ENCODE data around the gene MVB12B.
A peak's percentile ranks its signal among the peaks of the same experiment; 100 is the strongest.

MVB12B gene

DNA sequence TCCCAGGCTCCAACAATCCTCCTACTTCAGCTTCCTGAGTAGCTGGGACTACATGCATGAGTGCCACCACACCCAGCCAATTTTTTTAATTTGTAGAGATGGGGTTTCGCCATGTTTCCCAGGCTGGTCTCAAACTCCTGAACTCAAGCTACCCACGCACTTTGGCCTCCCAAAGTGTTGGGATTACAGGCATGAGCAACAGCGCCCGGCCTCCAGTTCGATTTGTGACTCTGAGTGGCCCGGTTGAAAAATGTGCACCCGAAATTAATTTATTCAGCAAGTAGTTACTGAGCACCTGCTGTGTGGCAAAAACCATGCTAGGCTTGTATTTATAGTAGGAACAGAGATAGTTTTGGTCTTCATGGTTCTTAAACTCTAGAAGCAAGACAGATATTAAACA, 58.3 kb downstream of the MVB12B start:
- DNase-seq (ENCODE audit: low read depth): no peak
- no peak for TF ChIP-seq CTCF (conservative IDR thresholded peaks at IDR 0.05; ENCODE audit: control insufficient read depth, insufficient read depth, low read depth, low read length)
- no peak overlapping the region for H3K4me3 ChIP-seq (ENCODE audit: control insufficient read depth, low read depth, low read length)

DNA sequence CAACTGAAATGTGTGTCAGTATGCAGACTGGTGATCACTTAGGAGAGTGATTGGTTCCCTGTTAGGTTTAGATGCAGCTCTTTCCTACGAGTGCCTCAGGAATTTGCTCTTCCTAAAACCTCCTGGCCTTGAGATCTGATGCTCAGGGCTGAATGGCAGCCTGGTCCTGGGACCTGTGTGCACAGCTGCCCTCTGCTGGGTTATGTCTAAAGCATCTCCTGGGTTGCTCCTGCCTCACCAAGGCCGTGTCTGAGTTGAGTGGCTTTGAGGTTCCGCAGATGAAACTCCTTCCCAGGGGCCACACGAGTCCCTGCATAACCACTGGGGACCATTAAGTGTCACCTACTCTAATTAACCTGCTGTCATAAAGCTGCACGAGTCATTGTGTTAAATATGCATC, 59.5 kb downstream of the MVB12B start:
- peak; percentile 21 for TF ChIP-seq CTCF (conservative IDR thresholded peaks at IDR 0.05; ENCODE audit: control insufficient read depth, insufficient read depth, low read depth, low read length)
- H3K4me3 ChIP-seq (ENCODE audit: control insufficient read depth, low read depth, low read length): no peak overlapping the region
- no peak for DNase-seq (ENCODE audit: low read depth)

GRCh38 chr9:126386776-126387175, 60.1 kb downstream of the MVB12B start:
- no peak overlapping the region for H3K4me3 ChIP-seq (ENCODE audit: control insufficient read depth, low read depth, low read length)
- TF ChIP-seq CTCF (conservative IDR thresholded peaks at IDR 0.05; ENCODE audit: control insufficient read depth, insufficient read depth, low read depth, low read length): no peak
- DNase-seq (ENCODE audit: low read depth): no peak

DNA sequence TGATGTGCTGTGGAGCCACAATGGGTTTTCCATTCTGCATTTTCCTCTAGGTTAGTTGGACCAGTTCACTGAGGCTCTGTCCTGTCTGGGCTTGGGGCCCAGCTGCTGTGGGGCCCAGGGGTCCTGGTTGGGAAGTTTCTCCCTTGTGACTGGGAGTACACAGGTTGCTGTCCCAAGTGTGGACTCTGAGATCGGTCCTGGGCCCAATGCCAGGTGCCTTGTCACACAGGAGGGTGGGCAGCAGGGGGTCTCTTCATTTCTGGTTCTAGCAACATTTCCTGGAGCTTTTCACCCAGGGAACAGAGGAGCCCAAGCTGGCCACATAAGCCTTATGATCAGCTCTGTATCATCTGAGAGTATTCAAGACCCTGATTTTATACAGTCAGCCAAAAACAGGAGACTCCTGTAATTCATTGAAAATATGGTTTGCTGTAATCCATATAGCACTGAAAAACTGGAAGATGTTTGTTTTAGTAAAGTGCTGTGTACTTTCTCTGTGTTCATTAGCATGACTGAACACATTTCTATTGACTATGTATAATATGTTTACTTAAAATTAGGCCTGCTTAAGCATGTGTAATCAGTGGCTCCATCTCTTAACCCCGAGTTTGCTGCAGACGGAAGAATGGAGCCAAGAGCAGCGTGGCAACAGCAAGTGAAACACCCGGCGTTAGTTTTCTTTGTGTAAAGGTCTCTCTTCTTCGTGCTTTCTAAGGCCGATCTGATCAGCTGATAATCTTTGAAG, 62.5 kb downstream of the MVB12B start:
- no peak for DNase-seq (ENCODE audit: low read depth)
- no peak overlapping the region for H3K4me3 ChIP-seq (ENCODE audit: control insufficient read depth, low read depth, low read length)
- no peak for TF ChIP-seq CTCF (conservative IDR thresholded peaks at IDR 0.05; ENCODE audit: control insufficient read depth, insufficient read depth, low read depth, low read length)

DNA sequence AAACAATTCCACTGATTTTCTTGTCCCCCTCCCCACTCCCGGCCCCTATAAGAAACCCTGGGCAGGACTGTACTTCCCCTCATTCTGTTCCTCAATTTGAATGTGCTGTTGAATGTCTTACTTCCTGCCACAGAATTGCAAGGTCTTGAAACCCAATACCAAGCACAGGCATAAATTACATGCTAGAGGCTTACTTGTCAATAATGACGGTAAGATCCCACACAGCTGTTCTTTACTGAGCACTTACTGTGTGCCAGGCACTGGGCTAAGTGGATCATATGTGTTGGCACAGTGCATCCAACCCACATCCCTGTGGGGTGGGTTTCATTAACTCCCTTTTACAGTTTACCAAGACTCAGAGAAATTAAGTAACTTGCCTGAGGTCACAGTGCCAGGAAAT, 63.4 kb downstream of the MVB12B start:
- no peak for DNase-seq (ENCODE audit: low read depth)
- no peak overlapping the region for H3K4me3 ChIP-seq (ENCODE audit: control insufficient read depth, low read depth, low read length)
- no peak for TF ChIP-seq CTCF (conservative IDR thresholded peaks at IDR 0.05; ENCODE audit: control insufficient read depth, insufficient read depth, low read depth, low read length)

DNA sequence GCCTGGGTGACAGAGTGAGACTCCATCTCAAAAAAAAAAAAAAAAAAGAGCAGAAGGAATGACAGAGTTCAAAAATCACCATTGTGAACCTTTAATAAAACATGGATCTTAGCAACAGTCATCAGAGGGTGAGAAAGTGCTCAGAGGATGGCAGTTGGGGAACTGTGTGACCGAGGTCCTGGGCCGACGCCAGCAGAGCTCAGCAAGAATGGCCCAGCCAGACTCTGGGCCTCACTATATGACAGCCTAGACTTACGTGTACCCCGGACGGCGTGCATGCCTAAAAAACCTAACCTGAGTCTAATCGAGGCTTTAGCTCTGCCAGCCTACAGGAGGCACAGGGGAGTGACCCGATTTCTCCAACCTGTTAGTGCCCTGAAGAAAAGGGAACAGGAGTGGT, 64.3 kb downstream of the MVB12B start:
- no peak overlapping the region for H3K4me3 ChIP-seq (ENCODE audit: control insufficient read depth, low read depth, low read length)
- no peak for DNase-seq (ENCODE audit: low read depth)
- TF ChIP-seq CTCF (conservative IDR thresholded peaks at IDR 0.05; ENCODE audit: control insufficient read depth, insufficient read depth, low read depth, low read length): no peak

Data from fibroblast of mammary gland (primary cell).